WERI-Rb-1 (cell line): ENCODE results near the gene VAT1L.
"Not testable (repeated sequence)": the region's sequence is repeated elsewhere in the genome, so short reads cannot be mapped to it uniquely, and the experiment has no call there.

ENCODE experiments used
- DNase-seq: peaks from one replicate; pipeline ENCODE4 v3.0.0-alpha.2; 2020
- H3K27ac ChIP-seq: fragments of 250-450 bp; sonication (Bioruptor Pico); 2 replicates; pipeline ENCODE4 v1.5.1; 2020; ENCODE audit warnings: mild to moderate bottlenecking, moderate library complexity
- H3K27me3 ChIP-seq: fragments of 250-450 bp; sonication (Bioruptor Pico); 2 replicates; pipeline ENCODE4 v1.5.1; 2021; ENCODE audit warnings: mild to moderate bottlenecking, low read depth, moderate library complexity; ENCODE audit not compliant: insufficient read depth, severe bottlenecking
- H3K36me3 ChIP-seq: fragments of 250-450 bp; sonication (Bioruptor Pico); 2 replicates; pipeline ENCODE4 v1.5.1; 2020; ENCODE audit warnings: mild to moderate bottlenecking, moderate library complexity
- H3K4me3 ChIP-seq: 2 replicates; pipeline ENCODE4 v1.5.1; 2011; ENCODE audit warnings: low read depth, mild to moderate bottlenecking, control low read depth, low read length
- H3K9me3 ChIP-seq: fragments of 250-450 bp; sonication (Bioruptor Pico); 2 replicates; pipeline ENCODE4 v1.5.1; 2021; ENCODE audit warnings: mild to moderate bottlenecking, moderate library complexity; ENCODE audit not compliant: severe bottlenecking
- CTCF ChIP-seq: IDR thresholded peaks from 2 replicates; pipeline ENCODE4 v1.5.1; 2011; ENCODE audit warnings: low read depth, mild to moderate bottlenecking, control low read depth, inconsistent platforms, low read length

Gene VAT1L

DNA sequence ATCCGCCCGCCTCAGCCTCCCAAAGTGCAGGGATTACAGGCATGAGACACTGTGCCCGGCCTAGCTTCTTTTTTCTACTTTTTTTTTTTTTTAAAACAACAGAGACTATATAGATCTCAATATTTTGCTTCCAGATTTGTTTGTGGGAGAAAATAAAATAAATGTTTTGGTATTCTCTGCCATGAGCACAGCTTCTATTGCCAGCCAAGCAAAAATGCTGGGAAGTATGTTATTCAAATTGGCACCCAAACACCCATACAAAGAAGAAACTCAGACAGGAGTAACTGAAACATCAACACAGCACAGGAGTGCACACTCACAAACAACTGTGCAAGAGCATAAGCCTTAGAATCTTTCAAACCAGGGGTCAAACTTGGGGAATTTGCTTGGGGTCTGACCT is 196.7 kb downstream of the VAT1L start:
- Histone ChIP-seq H3K9me3 (peaks cover 4% of the 10 kb centered on the region), H3K27ac (no peak overlapping the region), H3K36me3 (no peaks in the 10 kb centered on the region), H3K4me3 (no peak overlapping the region), H3K27me3 (no peaks in the 10 kb centered on the region)
- DNase-seq: no peak
- TF ChIP-seq CTCF: no peak

GRCh38 chr16:77986011-77986740 is 197.8 kb downstream of the VAT1L start:
- no peak for TF ChIP-seq CTCF
- Histone ChIP-seq H3K4me3 (no peak overlapping the region), H3K27me3 (no peaks in the 10 kb centered on the region), H3K9me3 (peaks cover 7% of the 10 kb centered on the region), H3K27ac (no peak overlapping the region), H3K36me3 (no peaks in the 10 kb centered on the region)
- DNase-seq: no peak

- Histone ChIP-seq H3K4me3 (no peak overlapping the region), H3K27ac (no peak overlapping the region), H3K27me3 (no peaks in the 10 kb centered on the region), H3K36me3 (no peaks in the 10 kb centered on the region), H3K9me3 (peaks cover 7% of the 10 kb centered on the region)
- TF ChIP-seq CTCF: no peak
- DNase-seq: no peak
These were observed 199.4 kb downstream of the VAT1L start for GRCh38 chr16:77987810-77988209.

DNA sequence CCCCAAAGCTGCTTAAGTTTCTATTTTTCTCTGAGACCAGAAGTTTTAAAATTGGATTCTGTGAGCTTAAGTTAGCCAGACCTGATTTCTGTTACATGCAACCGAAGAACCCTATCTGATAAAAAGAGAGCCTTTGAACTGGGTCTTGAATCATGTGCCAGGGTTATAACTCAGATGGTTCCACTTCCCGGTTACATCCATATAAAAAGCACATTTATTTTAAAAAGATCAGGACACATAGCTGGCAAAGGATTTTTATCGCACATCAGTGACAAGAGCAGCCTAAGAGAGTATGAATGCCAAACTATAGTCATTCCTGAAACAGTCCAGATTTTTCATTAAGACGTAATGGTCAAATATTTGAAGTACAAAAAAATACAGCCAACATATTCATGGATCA is 201.5 kb downstream of the VAT1L start:
- H3K36me3 ChIP-seq: no peaks in the 10 kb centered on the region
- DNase-seq: no peak
- H3K27me3 ChIP-seq: no peaks in the 10 kb centered on the region
- no peak overlapping the region for H3K27ac ChIP-seq
- H3K4me3 ChIP-seq: no peak overlapping the region
- no peak for TF ChIP-seq CTCF
- H3K9me3 ChIP-seq: peaks cover 7% of the 10 kb centered on the region

DNA sequence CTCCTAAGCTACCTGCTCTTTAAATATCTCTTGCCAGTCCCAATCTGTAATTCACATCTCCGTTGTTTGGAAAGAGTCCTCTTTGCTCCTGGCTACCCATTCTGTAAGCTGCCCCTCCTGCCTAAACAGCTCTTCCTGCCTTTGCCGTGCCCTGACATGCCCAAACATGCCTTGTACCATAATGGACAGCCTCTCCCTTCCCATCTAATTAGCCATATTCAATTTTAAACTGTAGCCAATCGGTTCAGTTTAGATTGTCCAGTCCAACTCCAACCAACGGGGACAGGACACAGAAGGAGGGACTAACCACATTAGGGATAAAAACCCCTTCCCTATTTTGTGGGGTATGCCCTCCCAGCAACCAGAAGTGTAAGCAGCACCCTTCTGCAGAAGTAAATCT is 203.3 kb downstream of the VAT1L start:
- Histone ChIP-seq H3K4me3 (no peak overlapping the region), H3K27me3 (no peaks in the 10 kb centered on the region), H3K36me3 (no peaks in the 10 kb centered on the region), H3K9me3 (peaks cover 21% of the 10 kb centered on the region), H3K27ac (peak overlapping the region; percentile 37)
- peak; percentile 20 for DNase-seq
- no peak for TF ChIP-seq CTCF

GRCh38 chr16:77992381-77992780 is 204.0 kb downstream of the VAT1L start:
- DNase-seq, H3K27me3 ChIP-seq, H3K36me3 ChIP-seq, H3K4me3 ChIP-seq: not testable (repeated sequence)
- peaks cover 21% of the 10 kb centered on the region for H3K9me3 ChIP-seq
- H3K27ac ChIP-seq: peak overlapping the region; percentile 37
